ENCODE results near the gene C22orf31. TPM values are rescaled to one million over a fixed set of nuclear protein-coding genes. Genes with fewer than 3 reads are reported as not detected.

C22orf31 gene
- total and polyA plus RNA-seq, 5 donors from 2014 or later: not detected

DNA sequence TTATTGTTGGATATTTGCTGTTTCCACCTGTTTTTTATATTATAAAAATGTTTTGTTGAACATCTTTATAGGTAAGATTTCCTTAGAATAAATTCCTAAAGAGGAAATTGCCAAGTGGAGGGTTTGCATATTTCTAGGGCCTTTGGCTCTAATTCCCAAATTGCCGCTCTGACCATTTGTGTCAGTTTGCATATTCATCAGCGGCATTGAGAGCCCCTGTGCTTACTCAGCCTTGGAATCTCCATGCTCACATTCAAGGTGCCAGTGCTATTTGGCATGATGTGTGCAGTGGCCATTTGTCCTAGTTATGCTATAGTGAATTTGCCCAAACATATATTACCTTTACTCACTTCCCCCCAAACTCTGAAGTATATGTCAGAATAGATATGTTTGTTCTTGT is 36.7 kb upstream of the C22orf31 start:
- no peak overlapping the region for H3K27ac ChIP-seq (ENCODE audit: insufficient read depth, low read length, poor library complexity, severe bottlenecking)
- Mint-ChIP-seq H3K36me3 (no peaks in the 10 kb centered on the region), H3K4me1 (no peaks in the 10 kb centered on the region), H3K27me3 (peaks cover 24% of the 10 kb centered on the region), H3K27ac (no peak overlapping the region), H3K9me3 (no peaks in the 10 kb centered on the region), H3K4me3 (no peak overlapping the region)
- H3K27me3 ChIP-seq (ENCODE audit: control insufficient read depth, insufficient read depth, low read length): peaks cover 9% of the 10 kb centered on the region
- no peak overlapping the region for H3K4me3 ChIP-seq (ENCODE audit: low read depth, low read length)
- H3K4me1 ChIP-seq (ENCODE audit: control insufficient read depth, insufficient read depth, low read length, poor library complexity, severe bottlenecking): no peaks in the 10 kb centered on the region
- H3K36me3 ChIP-seq (ENCODE audit: control insufficient read depth, insufficient read depth, low read length): no peaks in the 10 kb centered on the region
- DNase-seq: no peak
- ATAC-seq (ENCODE audit: low read depth in 2 of 2): no peak
- H3K9me3 ChIP-seq (ENCODE audit: control insufficient read depth in 2 of 2, low read length in 2 of 2): no peaks in the 10 kb centered on the region

- no peaks in the 10 kb centered on the region for H3K4me1 Mint-ChIP-seq
- no peaks in the 10 kb centered on the region for H3K9me3 Mint-ChIP-seq
- Histone ChIP-seq H3K4me3 (ENCODE audit: low read depth, low read length) (no peak overlapping the region), H3K9me3 (ENCODE audit: control insufficient read depth in 2 of 2, low read length in 2 of 2) (no peaks in the 10 kb centered on the region), H3K27me3 (ENCODE audit: control insufficient read depth, insufficient read depth, low read length) (peaks cover 10% of the 10 kb centered on the region), H3K27ac (ENCODE audit: insufficient read depth, low read length, poor library complexity, severe bottlenecking) (no peak overlapping the region), H3K4me1 (ENCODE audit: control insufficient read depth, insufficient read depth, low read length, poor library complexity, severe bottlenecking) (no peaks in the 10 kb centered on the region), H3K36me3 (ENCODE audit: control insufficient read depth, insufficient read depth, low read length) (no peaks in the 10 kb centered on the region)
- H3K36me3 Mint-ChIP-seq: no peaks in the 10 kb centered on the region
- peaks cover 26% of the 10 kb centered on the region for H3K27me3 Mint-ChIP-seq
- no peak overlapping the region for H3K4me3 Mint-ChIP-seq
- ATAC-seq (ENCODE audit: low read depth in 2 of 2) (no peak), DNase-seq (no peak)
- no peak overlapping the region for H3K27ac Mint-ChIP-seq
Measured at GRCh38 chr22:29096736-29097669, 35.4 kb upstream of the C22orf31 start.

GRCh38 chr22:29095459-29095858 is 33.8 kb upstream of the C22orf31 start:
- Histone ChIP-seq H3K36me3 (ENCODE audit: control insufficient read depth, insufficient read depth, low read length) (no peaks in the 10 kb centered on the region), H3K9me3 (ENCODE audit: control insufficient read depth in 2 of 2, low read length in 2 of 2) (no peaks in the 10 kb centered on the region), H3K4me1 (ENCODE audit: control insufficient read depth, insufficient read depth, low read length, poor library complexity, severe bottlenecking) (no peaks in the 10 kb centered on the region), H3K4me3 (ENCODE audit: low read depth, low read length) (no peak overlapping the region), H3K27ac (ENCODE audit: insufficient read depth, low read length, poor library complexity, severe bottlenecking) (no peak overlapping the region), H3K27me3 (ENCODE audit: control insufficient read depth, insufficient read depth, low read length) (peaks cover 11% of the 10 kb centered on the region)
- H3K27me3 Mint-ChIP-seq: peaks cover 33% of the 10 kb centered on the region
- ATAC-seq (ENCODE audit: low read depth in 2 of 2): no peak
- DNase-seq: no peak
- H3K9me3 Mint-ChIP-seq: peaks cover 0 to 2% (median 0%) of the 10 kb centered on the region in 7 donors
- no peak overlapping the region for H3K4me3 Mint-ChIP-seq
- no peaks in the 10 kb centered on the region for H3K36me3 Mint-ChIP-seq
- H3K4me1 Mint-ChIP-seq: peaks cover 0 to 2% (median 0%) of the 10 kb centered on the region in 4 donors
- H3K27ac Mint-ChIP-seq: no peak overlapping the region

GRCh38 chr22:29093501-29094300 is 32.1 kb upstream of the C22orf31 start:
- H3K36me3 ChIP-seq (ENCODE audit: control insufficient read depth, insufficient read depth, low read length): no peaks in the 10 kb centered on the region
- ATAC-seq (ENCODE audit: low read depth in 2 of 2) (no peak), DNase-seq (no peak)
- no peak overlapping the region for H3K27ac ChIP-seq (ENCODE audit: insufficient read depth, low read length, poor library complexity, severe bottlenecking)
- Mint-ChIP-seq H3K27ac (no peak overlapping the region), H3K27me3 (peaks cover 31% of the 10 kb centered on the region), H3K4me3 (peak overlapping the region in 1 of 4 donors; percentile 52), H3K36me3 (no peaks in the 10 kb centered on the region), H3K9me3 (peaks cover 0 to 2% (median 0%) of the 10 kb centered on the region in 7 donors), H3K4me1 (peaks cover 0 to 2% (median 0%) of the 10 kb centered on the region in 4 donors)
- H3K4me1 ChIP-seq (ENCODE audit: control insufficient read depth, insufficient read depth, low read length, poor library complexity, severe bottlenecking): no peaks in the 10 kb centered on the region
- peaks cover 10% of the 10 kb centered on the region for H3K27me3 ChIP-seq (ENCODE audit: control insufficient read depth, insufficient read depth, low read length)
- H3K9me3 ChIP-seq (ENCODE audit: control insufficient read depth in 2 of 2, low read length in 2 of 2): no peaks in the 10 kb centered on the region
- no peak overlapping the region for H3K4me3 ChIP-seq (ENCODE audit: low read depth, low read length)

- H3K4me3 Mint-ChIP-seq: no peak overlapping the region
- peaks cover 34% of the 10 kb centered on the region for H3K27me3 Mint-ChIP-seq
- H3K36me3 ChIP-seq (ENCODE audit: control insufficient read depth, insufficient read depth, low read length): no peaks in the 10 kb centered on the region
- ATAC-seq (ENCODE audit: low read depth in 2 of 2): no peak
- peaks cover 0 to 2% (median 0%) of the 10 kb centered on the region in 7 donors for H3K9me3 Mint-ChIP-seq
- peaks cover 10% of the 10 kb centered on the region for H3K27me3 ChIP-seq (ENCODE audit: control insufficient read depth, insufficient read depth, low read length)
- H3K27ac Mint-ChIP-seq: no peak overlapping the region
- H3K27ac ChIP-seq (ENCODE audit: insufficient read depth, low read length, poor library complexity, severe bottlenecking): no peak overlapping the region
- H3K4me3 ChIP-seq (ENCODE audit: low read depth, low read length): no peak overlapping the region
- H3K36me3 Mint-ChIP-seq: no peaks in the 10 kb centered on the region
- no peak for DNase-seq
- peaks cover 0 to 2% (median 0%) of the 10 kb centered on the region in 4 donors for H3K4me1 Mint-ChIP-seq
- H3K4me1 ChIP-seq (ENCODE audit: control insufficient read depth, insufficient read depth, low read length, poor library complexity, severe bottlenecking): no peaks in the 10 kb centered on the region
- H3K9me3 ChIP-seq (ENCODE audit: control insufficient read depth in 2 of 2, low read length in 2 of 2): no peaks in the 10 kb centered on the region
Measured at GRCh38 chr22:29093030-29093429, 31.4 kb upstream of the C22orf31 start.

DNA sequence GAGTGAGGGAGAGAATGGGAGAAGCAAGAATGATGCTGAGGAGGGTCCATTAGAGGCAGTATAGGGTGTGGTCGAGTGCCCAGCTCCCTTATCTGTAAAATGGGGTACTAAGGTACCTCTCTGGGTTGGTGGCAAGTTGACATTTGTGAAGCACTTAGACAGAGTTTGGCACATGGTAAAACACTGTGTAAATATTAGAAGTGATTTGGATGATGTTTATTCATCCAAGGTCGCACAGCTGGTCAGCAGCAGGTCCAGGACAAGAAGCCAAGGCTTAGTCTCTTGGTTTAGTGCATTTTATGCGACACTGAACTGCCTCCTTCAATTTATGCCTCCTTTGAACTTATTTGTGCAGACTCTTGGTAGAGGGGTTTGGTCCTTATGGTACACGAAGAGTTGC is 30.6 kb upstream of the C22orf31 start:
- Histone ChIP-seq H3K4me3 (ENCODE audit: low read depth, low read length) (no peak overlapping the region), H3K27ac (ENCODE audit: insufficient read depth, low read length, poor library complexity, severe bottlenecking) (no peak overlapping the region), H3K27me3 (ENCODE audit: control insufficient read depth, insufficient read depth, low read length) (peaks cover 10% of the 10 kb centered on the region), H3K9me3 (ENCODE audit: control insufficient read depth in 2 of 2, low read length in 2 of 2) (no peaks in the 10 kb centered on the region), H3K36me3 (ENCODE audit: control insufficient read depth, insufficient read depth, low read length) (no peaks in the 10 kb centered on the region), H3K4me1 (ENCODE audit: control insufficient read depth, insufficient read depth, low read length, poor library complexity, severe bottlenecking) (no peaks in the 10 kb centered on the region)
- DNase-seq (no peak), ATAC-seq (ENCODE audit: low read depth in 2 of 2) (no peak)
- peaks cover 33% of the 10 kb centered on the region for H3K27me3 Mint-ChIP-seq
- H3K4me3 Mint-ChIP-seq: no peak overlapping the region
- H3K27ac Mint-ChIP-seq: no peak overlapping the region
- H3K36me3 Mint-ChIP-seq: no peaks in the 10 kb centered on the region
- H3K9me3 Mint-ChIP-seq: peaks cover 0 to 2% (median 0%) of the 10 kb centered on the region in 7 donors
- H3K4me1 Mint-ChIP-seq: peaks cover 0 to 2% (median 0%) of the 10 kb centered on the region in 4 donors

DNA sequence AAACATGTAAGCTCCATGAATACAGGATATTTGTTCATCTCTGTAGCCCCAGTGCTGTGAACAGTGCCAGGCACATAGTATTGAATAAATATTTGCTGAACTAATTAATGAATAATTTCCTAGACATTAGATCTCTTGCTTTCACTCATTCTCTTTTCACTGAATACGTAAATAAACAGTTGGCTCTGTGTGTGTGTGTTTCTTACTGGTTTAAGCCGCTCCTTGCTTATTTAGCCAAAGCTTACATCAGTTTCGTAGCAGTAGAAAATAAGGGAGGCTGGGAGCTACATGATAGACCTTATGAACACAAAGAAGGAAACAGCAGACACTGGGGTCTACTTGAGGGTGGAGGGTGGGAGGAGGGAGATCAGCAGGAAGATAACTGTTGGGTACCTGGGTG is 28.4 kb upstream of the C22orf31 start:
- Histone ChIP-seq H3K36me3 (ENCODE audit: control insufficient read depth, insufficient read depth, low read length) (no peaks in the 10 kb centered on the region), H3K27ac (ENCODE audit: insufficient read depth, low read length, poor library complexity, severe bottlenecking) (no peak overlapping the region), H3K4me3 (ENCODE audit: low read depth, low read length) (no peak overlapping the region), H3K27me3 (ENCODE audit: control insufficient read depth, insufficient read depth, low read length) (peaks cover 9% of the 10 kb centered on the region), H3K4me1 (ENCODE audit: control insufficient read depth, insufficient read depth, low read length, poor library complexity, severe bottlenecking) (no peaks in the 10 kb centered on the region), H3K9me3 (ENCODE audit: control insufficient read depth in 2 of 2, low read length in 2 of 2) (no peaks in the 10 kb centered on the region)
- H3K27me3 Mint-ChIP-seq: peaks cover 37% of the 10 kb centered on the region
- ATAC-seq (ENCODE audit: low read depth in 2 of 2) (no peak), DNase-seq (no peak)
- no peaks in the 10 kb centered on the region for H3K36me3 Mint-ChIP-seq
- H3K27ac Mint-ChIP-seq: no peak overlapping the region
- H3K4me3 Mint-ChIP-seq: no peak overlapping the region
- H3K4me1 Mint-ChIP-seq: peaks cover 0 to 2% (median 0%) of the 10 kb centered on the region in 4 donors
- peaks cover 0 to 2% (median 0%) of the 10 kb centered on the region in 7 donors for H3K9me3 Mint-ChIP-seq

Measured in CD4-positive, CD25-positive, alpha-beta regulatory T cell (primary cell).